ENCODE measurements around the gene TUBGCP6. TPM values are rescaled to one million over a fixed set of nuclear protein-coding genes. Genes with fewer than 3 reads are reported as not detected.
"Not testable (repeated sequence)": the region's sequence is repeated elsewhere in the genome, so short reads cannot be mapped to it uniquely, and the experiment has no call there.

The TUBGCP6 gene
- total and polyA plus RNA-seq, 2 donors (not counting 1 experiment from before 2014, with no cell fraction given), result 137 to 178 TPM

DNA sequence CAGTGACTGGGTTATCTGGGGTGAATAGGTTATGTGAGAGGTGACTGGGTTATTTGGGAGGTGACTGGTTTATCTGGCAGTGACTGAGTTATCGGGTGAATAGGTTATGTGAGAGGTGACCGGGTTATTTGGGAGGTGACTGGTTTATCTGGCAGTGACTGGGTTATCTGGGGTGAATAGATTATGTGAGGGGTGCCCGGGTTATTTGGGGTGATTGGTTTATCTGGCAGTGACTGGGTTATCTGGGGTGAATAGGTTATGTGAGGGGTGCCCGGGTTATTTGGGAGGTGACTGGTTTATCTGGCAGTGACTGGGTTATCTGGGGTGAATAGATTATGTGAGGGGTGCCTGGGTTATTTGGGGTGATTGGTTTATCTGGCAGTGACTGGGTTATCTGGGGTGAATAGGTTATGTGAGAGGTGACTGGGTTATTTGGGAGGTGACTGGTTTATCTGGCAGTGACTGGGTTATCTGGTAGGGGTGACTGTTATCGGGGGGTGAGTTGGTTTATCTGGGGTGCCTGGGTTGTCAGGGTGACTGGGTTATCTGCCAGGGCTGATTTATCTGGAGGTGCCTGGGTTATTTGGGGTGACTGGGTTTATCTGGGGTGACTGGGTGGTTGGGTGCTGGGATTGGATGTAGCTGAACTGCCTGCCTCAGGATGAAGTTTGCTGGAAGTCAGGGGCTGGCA lies 76.2 kb downstream of the TUBGCP6 start:
- intact Hi-C loops (cut with micrococcal nuclease); H3K79me2 ChIP-seq (ENCODE audit: control insufficient read depth, insufficient read depth, low read length); H3K4me3 ChIP-seq (ENCODE audit: control extremely low read depth in 1 of 5, extremely low read depth in 1 of 5, insufficient read depth in 1 of 5, low read depth in 2 of 5, low read length in 4 of 5); H3K4me2 ChIP-seq (replicated peaks; ENCODE audit: low read depth, low read length, poor library complexity, severe bottlenecking); H3K9ac ChIP-seq (ENCODE audit: low read length); H4K20me1 ChIP-seq (ENCODE audit: control insufficient read depth, insufficient read depth, low read length, poor library complexity, severe bottlenecking); H3K27ac ChIP-seq (ENCODE audit: low read length in 2 of 2); H3K36me3 ChIP-seq (replicated peaks in 1 of 2; ENCODE audit: control extremely low read depth in 1 of 2, control insufficient read depth in 1 of 2, extremely low read depth in 1 of 2, insufficient read depth in 2 of 2, low read length in 1 of 2); H3K9me3 Mint-ChIP-seq (ENCODE audit: insufficient read depth); DNase-seq; POLR2A ChIA-PET; H3K9me3 ChIP-seq (ENCODE audit: control extremely low read depth in 1 of 3, control insufficient read depth in 2 of 3, insufficient read depth in 1 of 3, low read length in 2 of 3); ATAC-seq (ENCODE audit: low read depth); H2AFZ ChIP-seq (ENCODE audit: insufficient read depth, low read depth, low read length, poor library complexity, severe bottlenecking): not testable (repeated sequence)
- H3K27me3 ChIP-seq (replicated peaks in 1 of 4; ENCODE audit: control extremely low read depth in 1 of 4, control insufficient read depth in 3 of 4, insufficient read depth in 4 of 4, low read length in 3 of 4), result peaks cover 0 to 27% (median 18%) of the 10 kb centered on the region in 4 experiments
- H3K4me1 Mint-ChIP-seq, result peaks cover 19% of the 10 kb centered on the region
- peak overlapping the region; percentile 73 for H3K4me3 Mint-ChIP-seq
- peak overlapping the region; percentile 62 for H3K27ac Mint-ChIP-seq
- WGBS (ENCODE audit: insufficient coverage), result 72% methylated on average over 2 of the region's 5 CpGs
- CTCF ChIA-PET, result interaction anchor here (0.9 to 1.2 kb wide), 2 partner anchors 20 to 43 kb away, joined by 3 to 4 read pairs; no protein-coding TSS in a partner anchor
- H3K4me1 ChIP-seq (ENCODE audit: control insufficient read depth in 2 of 2, insufficient read depth in 2 of 2, low read length in 2 of 2), result peaks cover 20 to 21% of the 10 kb centered on the region in 2 donors
- peaks cover 31% of the 10 kb centered on the region for H3K27me3 Mint-ChIP-seq

DNA sequence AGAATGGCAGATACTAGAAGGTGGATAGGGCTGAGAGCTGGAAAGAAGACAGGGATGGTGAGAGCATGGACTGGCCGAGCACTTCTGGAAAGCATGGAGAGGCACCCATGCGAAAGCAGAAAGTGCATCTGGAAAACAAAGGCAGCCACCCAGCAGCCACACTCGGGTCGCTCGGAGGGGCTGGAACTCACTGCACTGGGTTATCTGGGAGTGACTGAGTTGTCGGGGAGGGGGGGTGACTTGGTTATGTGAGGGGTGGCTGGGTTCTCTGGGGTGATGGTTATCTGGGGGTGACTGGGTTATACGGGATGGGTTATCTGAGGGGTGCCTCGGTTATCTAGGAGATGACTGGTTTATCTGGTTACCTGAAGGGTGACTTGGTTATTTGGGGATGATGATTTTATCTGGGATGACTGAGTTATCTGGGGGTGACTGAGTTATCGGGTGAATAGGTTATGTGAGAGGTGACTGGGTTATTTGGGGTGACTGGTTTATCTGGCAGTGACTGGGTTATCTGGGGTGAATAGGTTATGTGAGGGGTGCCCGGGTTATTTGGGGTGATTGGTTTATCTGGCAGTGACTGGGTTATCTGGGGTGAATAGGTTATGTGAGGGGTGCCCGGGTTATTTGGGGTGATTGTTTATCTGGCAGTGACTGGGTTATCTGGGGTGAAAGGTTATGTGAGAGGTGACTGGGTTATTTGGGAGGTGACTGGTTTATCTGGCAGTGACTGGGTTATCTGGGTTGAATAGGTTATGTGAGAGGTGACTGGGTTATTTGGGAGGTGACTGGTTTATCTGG lies 76.9 kb downstream of the TUBGCP6 start:
- no peak for TF ChIP-seq EZH2 (IDR thresholded peaks at IDR 0.05; ENCODE audit: borderline replicate concordance, insufficient read depth, low read depth, low read length, poor library complexity, severe bottlenecking)
- TF ChIP-seq, protein P1, sequence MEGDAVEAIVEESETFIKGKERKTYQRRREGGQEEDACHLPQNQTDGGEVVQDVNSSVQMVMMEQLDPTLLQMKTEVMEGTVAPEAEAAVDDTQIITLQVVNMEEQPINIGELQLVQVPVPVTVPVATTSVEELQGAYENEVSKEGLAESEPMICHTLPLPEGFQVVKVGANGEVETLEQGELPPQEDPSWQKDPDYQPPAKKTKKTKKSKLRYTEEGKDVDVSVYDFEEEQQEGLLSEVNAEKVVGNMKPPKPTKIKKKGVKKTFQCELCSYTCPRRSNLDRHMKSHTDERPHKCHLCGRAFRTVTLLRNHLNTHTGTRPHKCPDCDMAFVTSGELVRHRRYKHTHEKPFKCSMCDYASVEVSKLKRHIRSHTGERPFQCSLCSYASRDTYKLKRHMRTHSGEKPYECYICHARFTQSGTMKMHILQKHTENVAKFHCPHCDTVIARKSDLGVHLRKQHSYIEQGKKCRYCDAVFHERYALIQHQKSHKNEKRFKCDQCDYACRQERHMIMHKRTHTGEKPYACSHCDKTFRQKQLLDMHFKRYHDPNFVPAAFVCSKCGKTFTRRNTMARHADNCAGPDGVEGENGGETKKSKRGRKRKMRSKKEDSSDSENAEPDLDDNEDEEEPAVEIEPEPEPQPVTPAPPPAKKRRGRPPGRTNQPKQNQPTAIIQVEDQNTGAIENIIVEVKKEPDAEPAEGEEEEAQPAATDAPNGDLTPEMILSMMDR (IDR thresholded peaks at IDR 0.05), result no peak
- H3K79me2 ChIP-seq (ENCODE audit: control insufficient read depth, insufficient read depth, low read length), result no peaks in the 10 kb centered on the region
- no peak overlapping the region for H2AFZ ChIP-seq (ENCODE audit: insufficient read depth, low read depth, low read length, poor library complexity, severe bottlenecking)
- Mint-ChIP-seq H3K27ac (no peak overlapping the region), H3K4me3 (peak overlapping the region; percentile 73), H3K9me3 (ENCODE audit: insufficient read depth) (no peaks in the 10 kb centered on the region), H3K4me1 (peaks cover 12% of the 10 kb centered on the region), H3K27me3 (peaks cover 33% of the 10 kb centered on the region)
- no peak overlapping the region for H3K27ac ChIP-seq (ENCODE audit: low read length in 2 of 2)
- no peak for ATAC-seq (ENCODE audit: low read depth)
- ChIA-PET POLR2A (no interaction called here), CTCF (no interaction called here)
- H3K9ac ChIP-seq (ENCODE audit: low read length), result no peak overlapping the region
- WGBS (ENCODE audit: insufficient coverage), result 80% methylated on average over 11 of the region's 11 CpGs
- intact Hi-C loops (cut with micrococcal nuclease), result no loop called here
- H3K4me1 ChIP-seq (ENCODE audit: control insufficient read depth in 2 of 2, insufficient read depth in 2 of 2, low read length in 2 of 2), result peaks cover 12 to 14% of the 10 kb centered on the region in 2 donors
- no peak overlapping the region for H3K4me2 ChIP-seq (replicated peaks; ENCODE audit: low read depth, low read length, poor library complexity, severe bottlenecking)
- H3K9me3 ChIP-seq (ENCODE audit: control extremely low read depth in 1 of 3, control insufficient read depth in 2 of 3, insufficient read depth in 1 of 3, low read length in 2 of 3), result peaks cover 0 to 5% (median 0%) of the 10 kb centered on the region in 3 donors
- no peaks in the 10 kb centered on the region for H3K36me3 ChIP-seq (replicated peaks in 1 of 2; ENCODE audit: control extremely low read depth in 1 of 2, control insufficient read depth in 1 of 2, extremely low read depth in 1 of 2, insufficient read depth in 2 of 2, low read length in 1 of 2)
- H4K20me1 ChIP-seq (ENCODE audit: control insufficient read depth, insufficient read depth, low read length, poor library complexity, severe bottlenecking), result no peaks in the 10 kb centered on the region
- H3K4me3 ChIP-seq (ENCODE audit: control extremely low read depth in 1 of 5, extremely low read depth in 1 of 5, insufficient read depth in 1 of 5, low read depth in 2 of 5, low read length in 4 of 5), result no peak overlapping the region
- DNase-seq, result no peak
- peaks cover 0 to 27% (median 18%) of the 10 kb centered on the region in 4 experiments for H3K27me3 ChIP-seq (replicated peaks in 1 of 4; ENCODE audit: control extremely low read depth in 1 of 4, control insufficient read depth in 3 of 4, insufficient read depth in 4 of 4, low read length in 3 of 4)

Other genes with a start within 250 kb of the TUBGCP6 start
- gene IL17REL, start 232.3 kb downstream of the TUBGCP6 start, total RNA-seq, result 0.10 TPM in 2 replicates
- 0.09 and 0.12 TPM in 2 replicates for gene IL17REL, start 232.3 kb downstream of the TUBGCP6 start, polyA plus RNA-seq
- gene TTLL8, start 186.7 kb downstream of the TUBGCP6 start, total RNA-seq, result not detected in 2 replicates
- gene TTLL8, start 186.7 kb downstream of the TUBGCP6 start, polyA plus RNA-seq, result not detected in 2 replicates
- gene MLC1, start 159.6 kb downstream of the TUBGCP6 start, total RNA-seq, result not detected in 2 replicates
- 0.27 and 0.34 TPM in 2 replicates for gene MLC1, start 159.6 kb downstream of the TUBGCP6 start, polyA plus RNA-seq
- gene MOV10L1, start 155.0 kb downstream of the TUBGCP6 start, total RNA-seq, result not detected in 2 replicates
- not detected in 2 replicates for gene MOV10L1, start 155.0 kb downstream of the TUBGCP6 start, polyA plus RNA-seq
- gene PANX2, start 74.3 kb downstream of the TUBGCP6 start, total RNA-seq, result 0.53 and 0.59 TPM in 2 replicates
- gene PANX2, start 74.3 kb downstream of the TUBGCP6 start, polyA plus RNA-seq, result 0.04 and 0.14 TPM in 2 replicates
- gene TRABD, start 59.1 kb downstream of the TUBGCP6 start, total RNA-seq, result 200 and 205 TPM in 2 replicates
- 164 and 179 TPM in 2 replicates for gene TRABD, start 59.1 kb downstream of the TUBGCP6 start, polyA plus RNA-seq
- 73.0 and 74.6 TPM in 2 replicates for gene SELENOO, start 44.0 kb downstream of the TUBGCP6 start, total RNA-seq
- gene SELENOO, start 44.0 kb downstream of the TUBGCP6 start, polyA plus RNA-seq, result 62.1 and 68.8 TPM in 2 replicates
- 120 and 136 TPM in 2 replicates for gene HDAC10, start 6.2 kb upstream of the TUBGCP6 start, total RNA-seq
- gene HDAC10, start 6.2 kb upstream of the TUBGCP6 start, polyA plus RNA-seq, result 187 and 241 TPM in 2 replicates
- 5.3 and 6.5 TPM in 2 replicates for gene MAPK12, start 16.7 kb upstream of the TUBGCP6 start, total RNA-seq
- gene MAPK12, start 16.7 kb upstream of the TUBGCP6 start, polyA plus RNA-seq, result 7.5 and 7.8 TPM in 2 replicates
- gene MAPK11, start 25.4 kb upstream of the TUBGCP6 start, total RNA-seq, result 8.1 and 9.8 TPM in 2 replicates
- 7.8 and 9.9 TPM in 2 replicates for gene MAPK11, start 25.4 kb upstream of the TUBGCP6 start, polyA plus RNA-seq
- 30.3 and 31.4 TPM in 2 replicates for gene PLXNB2, start 62.6 kb upstream of the TUBGCP6 start, total RNA-seq
- 5.2 and 5.9 TPM in 2 replicates for gene PLXNB2, start 62.6 kb upstream of the TUBGCP6 start, polyA plus RNA-seq
- 10.3 and 10.6 TPM in 2 replicates for gene DENND6B, start 82.0 kb upstream of the TUBGCP6 start, total RNA-seq
- 2.8 and 3.6 TPM in 2 replicates for gene DENND6B, start 82.0 kb upstream of the TUBGCP6 start, polyA plus RNA-seq
- gene PPP6R2, start 98.3 kb upstream of the TUBGCP6 start, total RNA-seq, result 98.7 and 101 TPM in 2 replicates
- gene PPP6R2, start 98.3 kb upstream of the TUBGCP6 start, polyA plus RNA-seq, result 91.4 TPM in 2 replicates
- 254 TPM in 2 replicates for gene SBF1, start 230.0 kb upstream of the TUBGCP6 start, total RNA-seq
- 110 and 123 TPM in 2 replicates for gene SBF1, start 230.0 kb upstream of the TUBGCP6 start, polyA plus RNA-seq
- 2.6 and 3.7 TPM in 2 replicates for gene ADM2, start 236.5 kb upstream of the TUBGCP6 start, total RNA-seq
- 0.67 and 0.74 TPM in 2 replicates for gene ADM2, start 236.5 kb upstream of the TUBGCP6 start, polyA plus RNA-seq
- not detected in 2 replicates for gene MIOX, start 241.8 kb upstream of the TUBGCP6 start, total RNA-seq
- gene MIOX, start 241.8 kb upstream of the TUBGCP6 start, polyA plus RNA-seq, result 0.12 and 0.88 TPM in 2 replicates

All from B cell (primary cell).